ENCODE data around the gene P4HA2.

The P4HA2 gene

DNA sequence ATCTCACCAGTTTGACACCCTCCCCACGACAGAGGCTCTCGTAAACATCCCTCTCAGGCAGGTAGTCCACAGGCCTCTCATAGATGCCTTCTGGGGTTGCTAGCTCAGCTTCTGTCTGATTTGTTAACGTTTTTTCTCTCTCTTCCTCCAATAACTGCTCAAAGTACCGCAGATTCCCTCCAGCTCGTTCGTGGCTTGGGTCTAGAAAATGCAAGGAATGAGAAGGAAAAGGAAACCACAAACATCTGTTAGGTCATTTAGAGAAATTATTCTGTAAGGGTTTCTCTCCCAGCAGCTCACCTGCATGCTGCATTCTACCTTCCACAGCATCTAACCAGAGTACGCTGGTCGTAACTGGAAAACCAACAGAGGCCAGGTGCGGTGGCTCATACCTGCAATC is 18.5 kb downstream of the P4HA2 start:
- TF ChIP-seq MYC (IDR thresholded peaks at IDR 0.05; ENCODE audit: low read depth, low read length) (no peak), POLR2A (IDR thresholded peaks at IDR 0.05; ENCODE audit: extremely low read depth, insufficient read length) (no peak), CTCF (IDR thresholded peaks at IDR 0.05; ENCODE audit: low read depth, low read length) (no peak)
- TF ChIP-seq, protein P1, sequence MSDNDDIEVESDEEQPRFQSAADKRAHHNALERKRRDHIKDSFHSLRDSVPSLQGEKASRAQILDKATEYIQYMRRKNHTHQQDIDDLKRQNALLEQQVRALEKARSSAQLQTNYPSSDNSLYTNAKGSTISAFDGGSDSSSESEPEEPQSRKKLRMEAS (IDR thresholded peaks at IDR 0.05; ENCODE audit: low read depth, low read length): no peak
- DNase-seq (ENCODE audit: low read depth): no peak
- no peak overlapping the region for H3K4me3 ChIP-seq (ENCODE audit: low read depth, low read length)

DNA sequence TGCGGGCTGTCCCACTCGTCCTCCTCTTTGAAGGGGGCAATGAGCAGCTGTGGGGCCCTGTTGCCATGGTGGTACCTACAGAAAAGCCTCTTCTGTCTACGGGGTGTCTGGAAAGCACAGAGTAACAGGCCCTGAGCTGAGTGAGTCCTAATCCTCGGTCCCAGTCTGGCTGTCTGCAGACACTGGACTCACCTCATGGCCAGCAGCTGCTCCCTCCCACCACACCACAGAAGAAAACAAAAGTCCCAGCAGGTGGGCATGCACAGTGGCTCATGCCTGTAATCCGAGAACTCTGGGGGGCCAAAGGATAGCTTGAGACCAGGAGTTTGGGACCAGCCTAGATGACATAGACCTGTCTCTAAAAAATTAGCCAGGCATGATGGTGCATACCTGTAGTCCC is 19.9 kb downstream of the P4HA2 start:
- TF ChIP-seq CTCF (IDR thresholded peaks at IDR 0.05; ENCODE audit: low read depth, low read length) (no peak), POLR2A (IDR thresholded peaks at IDR 0.05; ENCODE audit: extremely low read depth, insufficient read length) (no peak)
- DNase-seq (ENCODE audit: low read depth): no peak
- H3K4me3 ChIP-seq (ENCODE audit: low read depth, low read length): no peak overlapping the region

- no peak for DNase-seq (ENCODE audit: low read depth)
- TF ChIP-seq CTCF (IDR thresholded peaks at IDR 0.05; ENCODE audit: low read depth, low read length) (no peak), POLR2A (IDR thresholded peaks at IDR 0.05; ENCODE audit: extremely low read depth, insufficient read length) (no peak), MYC (IDR thresholded peaks at IDR 0.05; ENCODE audit: low read depth, low read length) (no peak)
- TF ChIP-seq, protein P1 (IDR thresholded peaks at IDR 0.05; ENCODE audit: low read depth, low read length): no peak
- no peak overlapping the region for H3K4me3 ChIP-seq (ENCODE audit: low read depth, low read length)
Measured at GRCh38 chr5:132206782-132207181, 20.9 kb downstream of the P4HA2 start.

GRCh38 chr5:132205385-132206125 is 22.1 kb downstream of the P4HA2 start:
- TF ChIP-seq MYC (IDR thresholded peaks at IDR 0.05; ENCODE audit: low read depth, low read length) (no peak), POLR2A (IDR thresholded peaks at IDR 0.05; ENCODE audit: extremely low read depth, insufficient read length) (no peak), CTCF (IDR thresholded peaks at IDR 0.05; ENCODE audit: low read depth, low read length) (no peak)
- TF ChIP-seq, protein P1 (IDR thresholded peaks at IDR 0.05; ENCODE audit: low read depth, low read length): no peak
- DNase-seq (ENCODE audit: low read depth): no peak
- H3K4me3 ChIP-seq (ENCODE audit: low read depth, low read length): no peak overlapping the region

GRCh38 chr5:132204371-132205135 is 23.1 kb downstream of the P4HA2 start:
- no peak overlapping the region for H3K4me3 ChIP-seq (ENCODE audit: low read depth, low read length)
- no peak for TF ChIP-seq CTCF (IDR thresholded peaks at IDR 0.05; ENCODE audit: low read depth, low read length)
- TF ChIP-seq, protein P1 (IDR thresholded peaks at IDR 0.05; ENCODE audit: low read depth, low read length): no peak
- TF ChIP-seq MYC (IDR thresholded peaks at IDR 0.05; ENCODE audit: low read depth, low read length): no peak
- no peak for TF ChIP-seq POLR2A (IDR thresholded peaks at IDR 0.05; ENCODE audit: extremely low read depth, insufficient read length)
- no peak for DNase-seq (ENCODE audit: low read depth)
